ENCODE results near the gene ASPSCR1.

DNA sequence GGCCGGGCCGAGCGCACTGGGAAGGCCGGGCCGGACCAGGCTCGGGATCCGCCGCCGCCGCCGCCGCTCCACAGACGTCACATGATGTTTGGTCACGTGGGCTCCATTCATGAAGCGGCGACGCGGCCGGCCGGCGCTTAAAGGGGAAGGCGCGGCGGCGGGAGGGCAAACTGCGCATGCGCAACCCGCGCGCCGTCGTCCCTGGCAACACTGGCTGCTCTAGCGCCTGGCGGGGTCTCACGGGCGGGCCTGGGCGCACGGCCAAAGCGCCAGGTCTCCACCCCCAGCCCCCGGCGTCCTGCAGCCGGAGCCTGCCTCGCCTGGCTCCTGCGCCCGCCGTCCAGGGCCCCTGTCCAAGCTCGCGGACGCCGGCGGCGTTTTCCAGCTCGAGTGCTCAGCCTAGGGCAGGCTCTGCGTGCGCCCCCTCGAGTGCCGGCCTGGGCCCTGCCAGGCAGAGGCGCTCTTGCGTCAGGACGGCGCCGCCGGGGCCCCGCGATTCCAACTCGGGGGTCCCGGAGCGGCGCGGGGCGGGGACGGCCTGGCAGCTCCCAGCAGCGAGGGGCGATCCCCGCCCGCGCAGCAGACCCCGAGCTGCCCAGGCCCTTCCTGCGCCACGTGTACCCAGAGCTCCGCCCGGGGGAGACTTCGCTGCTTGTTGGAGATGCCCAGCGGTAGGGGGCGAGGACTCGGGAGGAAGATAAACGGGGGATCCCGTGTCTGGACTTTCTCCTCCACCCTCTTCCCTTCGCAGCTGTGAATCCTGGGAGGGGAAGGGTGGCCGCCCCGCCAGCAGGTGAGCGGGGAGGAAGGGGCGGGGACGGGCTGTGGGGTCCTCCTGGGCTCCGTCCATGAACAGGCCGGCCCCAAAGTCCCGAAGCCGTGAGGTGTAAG, 49.5 kb upstream of the ASPSCR1 start, which contains the start of gene MAFG:
- TF ChIP-seq, protein P1, sequence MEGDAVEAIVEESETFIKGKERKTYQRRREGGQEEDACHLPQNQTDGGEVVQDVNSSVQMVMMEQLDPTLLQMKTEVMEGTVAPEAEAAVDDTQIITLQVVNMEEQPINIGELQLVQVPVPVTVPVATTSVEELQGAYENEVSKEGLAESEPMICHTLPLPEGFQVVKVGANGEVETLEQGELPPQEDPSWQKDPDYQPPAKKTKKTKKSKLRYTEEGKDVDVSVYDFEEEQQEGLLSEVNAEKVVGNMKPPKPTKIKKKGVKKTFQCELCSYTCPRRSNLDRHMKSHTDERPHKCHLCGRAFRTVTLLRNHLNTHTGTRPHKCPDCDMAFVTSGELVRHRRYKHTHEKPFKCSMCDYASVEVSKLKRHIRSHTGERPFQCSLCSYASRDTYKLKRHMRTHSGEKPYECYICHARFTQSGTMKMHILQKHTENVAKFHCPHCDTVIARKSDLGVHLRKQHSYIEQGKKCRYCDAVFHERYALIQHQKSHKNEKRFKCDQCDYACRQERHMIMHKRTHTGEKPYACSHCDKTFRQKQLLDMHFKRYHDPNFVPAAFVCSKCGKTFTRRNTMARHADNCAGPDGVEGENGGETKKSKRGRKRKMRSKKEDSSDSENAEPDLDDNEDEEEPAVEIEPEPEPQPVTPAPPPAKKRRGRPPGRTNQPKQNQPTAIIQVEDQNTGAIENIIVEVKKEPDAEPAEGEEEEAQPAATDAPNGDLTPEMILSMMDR (conservative IDR thresholded peaks at IDR 0.05; ENCODE audit: low read length): peak; percentile 84
- no peak for TF ChIP-seq EZH2phosphoT487 (IDR thresholded peaks at IDR 0.05; ENCODE audit: borderline replicate concordance, low read depth, low read length)
